ENCODE measurements around the gene MRPL38. TPM values are rescaled to one million over a fixed set of nuclear protein-coding genes. Genes with fewer than 3 reads are reported as not detected.
A peak's percentile ranks its signal among the peaks of the same experiment; 100 is the strongest.
"Not testable (repeated sequence)": the region's sequence is repeated elsewhere in the genome, so short reads cannot be mapped to it uniquely, and the experiment has no call there.

MRPL38 gene
- total RNA-seq, 1 experiment from 2014 or later = 92.3 TPM

GRCh38 chr17:75896415-75897159 lies 8.1 kb downstream of the MRPL38 start, which contains the start of gene TRIM65:
TRIM65 (minus strand) TSS chr17:75896951; CDS start chr17:75896937, 14 bp downstream.
- peak; percentile 76 for DNase-seq (ENCODE audit: low spot score)

- DNase-seq (ENCODE audit: low spot score) = peak; percentile 25
Observed at GRCh38 chr17:75895370-75896155, 9.1 kb downstream of the MRPL38 start.

- no peak for DNase-seq (ENCODE audit: low spot score)
Observed at GRCh38 chr17:75894049-75894733, 10.5 kb downstream of the MRPL38 start.

GRCh38 chr17:75893305-75894048 lies 11.2 kb downstream of the MRPL38 start:
- no peak for DNase-seq (ENCODE audit: low spot score)

GRCh38 chr17:75892556-75893224 lies 12.0 kb downstream of the MRPL38 start:
- no peak for DNase-seq (ENCODE audit: low spot score)

- no peak for DNase-seq (ENCODE audit: low spot score)
Observed at GRCh38 chr17:75891605-75892555, 12.8 kb downstream of the MRPL38 start.

GRCh38 chr17:75891022-75891604 lies 13.6 kb downstream of the MRPL38 start:
- DNase-seq (ENCODE audit: low spot score) = no peak

GRCh38 chr17:75889454-75889853 lies 15.2 kb downstream of the MRPL38 start:
- DNase-seq (ENCODE audit: low spot score) = no peak

GRCh38 chr17:75888484-75888883 lies 16.2 kb downstream of the MRPL38 start:
- DNase-seq (ENCODE audit: low spot score) = no peak

- DNase-seq (ENCODE audit: low spot score) = not testable (repeated sequence)
Observed at GRCh38 chr17:75885860-75886259, 18.8 kb downstream of the MRPL38 start.

GRCh38 chr17:75885431-75885830 lies 19.3 kb downstream of the MRPL38 start:
- no peak for DNase-seq (ENCODE audit: low spot score)

- DNase-seq (ENCODE audit: low spot score) = no peak
Observed at GRCh38 chr17:75881678-75882454, 22.8 kb downstream of the MRPL38 start.

GRCh38 chr17:75880266-75880665 lies 24.4 kb downstream of the MRPL38 start:
- no peak for DNase-seq (ENCODE audit: low spot score)

GRCh38 chr17:75878174-75878998 lies 26.3 kb downstream of the MRPL38 start, which contains the start of gene TRIM47:
TRIM47 (minus strand) TSS chr17:75878581; CDS start chr17:75878548, 33 bp downstream.
- peak; percentile 60 for DNase-seq (ENCODE audit: low spot score)

GRCh38 chr17:75877752-75878173 lies 26.9 kb downstream of the MRPL38 start:
- DNase-seq (ENCODE audit: low spot score) = peak; percentile 82

GRCh38 chr17:75876938-75877751 lies 27.5 kb downstream of the MRPL38 start:
- DNase-seq (ENCODE audit: low spot score) = peak; percentile 61
